A549 (cell line): ENCODE results near the gene PCDH9. TPM values are rescaled to one million over a fixed set of nuclear protein-coding genes. Genes with fewer than 3 reads are reported as not detected.

Source experiments
- ATAC-seq, 2 experiments: fragments of 200-7000 bp in 1 of 2; fragments of >200 bp in 1 of 2; cut with Nextera tagmentation in 1 of 2; cut with Tn5 transposase in 1 of 2; 3 replicates each; pipeline versions ENCODE4 v1.8.0 to v1.9.1; 2018 to 2020; ENCODE audit warnings: mild to moderate bottlenecking in 1 of 2, moderate library complexity in 1 of 2
- CTCF ChIA-PET: fragments of 300-600 bp; sonication (Branson Sonifier 250); formaldehyde crosslinking; extraction: SDS; loops from one replicate; lab custom pipeline; 2021; ENCODE audit warnings: antibody characterized with exemption, inconsistent platforms; lab: Yijun Ruan, JAX
- POLR2A ChIA-PET: fragments of 350-600 bp; formaldehyde crosslinking; extraction: SDS; loops from one replicate; lab custom pipeline; 2021; ENCODE audit warnings: antibody characterized with exemption, inconsistent platforms; lab: Yijun Ruan, JAX
- DNase-seq, 2 experiments: peaks; one replicate each; pipeline versions ENCODE4 v3.0.0 to v3.0.0-alpha.2; 2011 to 2016; ENCODE audit warnings: low read depth in 1 of 2, low spot score in 1 of 2
- FAIRE-seq: peaks from 2 replicates; lab custom pipeline; 2011; peaks lifted over from hg19 to GRCh38; lab: Jason Lieb, UNC
- H3K27ac ChIP-seq, 2 experiments: fragments of >200 bp; sonication (Bioruptor Twin); formaldehyde crosslinking; 3 replicates each; pipeline ENCODE4 v1.5.1; 2016 to 2017
- H3K4me1 ChIP-seq: fragments of >200 bp; sonication (Bioruptor Twin); formaldehyde crosslinking; 3 replicates; pipeline ENCODE4 v1.6.1; 2016
- H3K4me2 ChIP-seq: fragments of >200 bp; sonication (Bioruptor Twin); formaldehyde crosslinking; 3 replicates; pipeline ENCODE4 v1.6.1; 2016
- H3K4me3 ChIP-seq: fragments of >200 bp; sonication (Bioruptor Twin); formaldehyde crosslinking; 3 replicates; pipeline ENCODE4 v1.5.1; 2016
- H3K9me3 ChIP-seq: fragments of >200 bp; sonication (Bioruptor Twin); formaldehyde crosslinking; 3 replicates; pipeline ENCODE4 v1.6.1; 2016
- BHLHE40 ChIP-seq: IDR thresholded peaks from 2 replicates; pipeline ENCODE4 v1.6.1; 2012; ENCODE audit warnings: low read depth, low read length, inconsistent platforms
- CHD2 ChIP-seq: fragments of 150-350 bp; IDR thresholded peaks from 2 replicates; pipeline ENCODE4 v1.6.1; 2014; ENCODE audit warnings: low read length; ENCODE audit not compliant: partially characterized antibody
- CHD4 ChIP-seq: fragments of 200-600 bp; sonication (generic); IDR thresholded peaks from 2 replicates; pipeline ENCODE4 v1.6.1; 2016; ENCODE audit warnings: antibody characterized with exemption, mild to moderate bottlenecking, borderline replicate concordance
- ELK1 ChIP-seq: fragments of 150-350 bp; IDR thresholded peaks from 2 replicates; pipeline ENCODE4 v1.6.1; 2014; ENCODE audit warnings: low read depth, mild to moderate bottlenecking, low read length
- HOXA7 ChIP-seq: fragments of 250-450 bp; sonication (Bioruptor Pico); IDR thresholded peaks from 2 replicates; pipeline ENCODE4 v1.5.0; 2020; ENCODE audit warnings: mild to moderate bottlenecking, moderate library complexity
- HOXB13 ChIP-seq: fragments of 250-450 bp; sonication (Bioruptor Pico); IDR thresholded peaks from 2 replicates; pipeline ENCODE4 v1.5.0; 2020; ENCODE audit warnings: low read depth, mild to moderate bottlenecking, moderate library complexity
- HOXB5 ChIP-seq: fragments of 250-450 bp; sonication (Bioruptor Pico); IDR thresholded peaks from 2 replicates; pipeline ENCODE4 v1.5.0; 2020; ENCODE audit warnings: mild to moderate bottlenecking, moderate library complexity
- KDM1A ChIP-seq: fragments of 200-600 bp; sonication (generic); IDR thresholded peaks from 2 replicates; pipeline ENCODE4 v1.6.1; 2016; ENCODE audit warnings: low read depth, mild to moderate bottlenecking
- MAFK ChIP-seq: fragments of 450-650 bp; IDR thresholded peaks from 2 replicates; pipeline ENCODE4 v1.6.1; 2014; ENCODE audit not compliant: partially characterized antibody
- MAZ ChIP-seq: fragments of 150-350 bp; IDR thresholded peaks from 2 replicates; pipeline ENCODE4 v1.6.1; 2014; ENCODE audit warnings: antibody characterized with exemption, low read depth, low read length, borderline replicate concordance
- NPAS2 ChIP-seq: fragments of 250-450 bp; sonication (Bioruptor Pico); IDR thresholded peaks from 2 replicates; pipeline ENCODE4 v1.8.0; 2022; ENCODE audit warnings: mild to moderate bottlenecking, moderate library complexity, borderline replicate concordance
- NR3C1 ChIP-seq: fragments of >200 bp; sonication (Bioruptor Twin); formaldehyde crosslinking; IDR thresholded peaks from 3 replicates; pipeline ENCODE4 v1.6.1; 2017
- PHF8 ChIP-seq: fragments of 200-600 bp; sonication (generic); IDR thresholded peaks from 2 replicates; pipeline ENCODE4 v1.6.1; 2016; ENCODE audit warnings: low read depth, mild to moderate bottlenecking, antibody characterized with exemption, moderate library complexity, borderline replicate concordance
- RARB ChIP-seq: fragments of 250-450 bp; sonication (Bioruptor Pico); IDR thresholded peaks from 2 replicates; pipeline ENCODE4 v1.8.0; 2021; ENCODE audit warnings: mild to moderate bottlenecking, moderate library complexity
- RCOR1 ChIP-seq: fragments of 150-350 bp; IDR thresholded peaks from 2 replicates; pipeline ENCODE4 v1.6.1; 2014; ENCODE audit warnings: antibody characterized with exemption, low read length, low read depth
- RNF2 ChIP-seq: fragments of 200-600 bp; sonication (generic); IDR thresholded peaks from 2 replicates; pipeline ENCODE4 v1.6.1; 2016; ENCODE audit warnings: low read depth, mild to moderate bottlenecking, antibody characterized with exemption, moderate library complexity, borderline replicate concordance
- USF2 ChIP-seq: fragments of 450-650 bp; IDR thresholded peaks from 2 replicates; pipeline ENCODE4 v1.6.1; 2014; ENCODE audit warnings: antibody characterized with exemption
- ZC3H11A ChIP-seq: fragments of 450-650 bp; IDR thresholded peaks from 2 replicates; pipeline ENCODE4 v1.6.1; 2014; ENCODE audit warnings: antibody characterized with exemption, mild to moderate bottlenecking
- ZFP36 ChIP-seq: fragments of 450-650 bp; IDR thresholded peaks from 2 replicates; pipeline ENCODE4 v1.6.1; 2014; ENCODE audit warnings: borderline replicate concordance; ENCODE audit not compliant: partially characterized antibody
- WGBS: methylation state at CpG from one replicate; pipeline ENCODE4 v1.1.6; 2017; ENCODE audit errors: missing lambda C conversion rate; 5-methylcytosine and 5-hydroxymethylcytosine counted together
- polyA plus RNA-seq, 4 experiments: library from polyadenylated mRNA; depleted of rRNA in 3 of 4; stranded (reverse); fragments of >200 nt; fragmentation: RNase III in 1 of 4; extraction: RNeasy Plus Mini Kit Qiagen cat#74134 plus additional on column Dnase treatment in 1 of 4; gene quantifications; 2 replicates in 3 of 4; 3 replicates in 1 of 4; pipeline ENCODE4 v1.2.3, GENCODE V29; 2011 to 2017
- TF ChIP-seq, protein P1 (sequence below): fragments of >200 bp; sonication (Bioruptor Twin); formaldehyde crosslinking; IDR thresholded peaks from 3 replicates; pipeline ENCODE4 v1.6.1; 2016
- TF ChIP-seq, protein P2 (sequence below): fragments of 250-450 bp; sonication (Bioruptor Pico); IDR thresholded peaks from 2 replicates; pipeline ENCODE4 v1.5.0; 2020; ENCODE audit warnings: low read depth, mild to moderate bottlenecking, moderate library complexity

Gene PCDH9
- polyA plus RNA-seq, 2 of the 4 experiments (the other 2 are of a cell fraction): 16.0 to 29.5 TPM

DNA sequence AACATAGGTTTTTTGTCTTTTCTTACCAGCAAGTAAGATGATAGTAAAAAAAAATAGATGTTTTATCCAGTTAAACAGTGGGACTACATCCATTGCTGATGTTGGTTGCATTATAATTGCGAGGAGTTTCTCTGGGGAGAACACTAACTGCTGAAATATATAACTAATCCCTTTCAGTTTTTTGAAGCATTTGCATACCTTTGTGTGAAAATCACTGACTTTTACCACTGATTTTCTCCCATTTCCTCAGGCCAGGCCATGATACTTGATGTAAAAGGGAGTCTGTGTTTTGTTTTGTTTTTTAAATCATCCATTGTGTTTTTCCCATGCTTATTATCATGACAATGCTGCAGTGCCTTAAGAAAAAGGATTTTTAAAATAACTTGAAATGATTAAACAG is 699.5 kb downstream of the PCDH9 start:
- no peak overlapping the region for H3K4me3 ChIP-seq
- no peak overlapping the region for H3K4me2 ChIP-seq
- ATAC-seq (no peak), FAIRE-seq (no peak), DNase-seq (no peak)
- peaks cover 6% of the 10 kb centered on the region; the same call in 1 of the 3 replicates for H3K4me1 ChIP-seq
- ChIA-PET CTCF (no interaction called here), POLR2A (no interaction called here)
- WGBS: 93% methylated on average over 1 of the region's 1 CpG
- no peak overlapping the region for H3K27ac ChIP-seq
- no peaks in the 10 kb centered on the region for H3K9me3 ChIP-seq
- TF ChIP-seq RARB (CRISPR knock-in tag): no peak
- TF ChIP-seq CHD2: no peak
- TF ChIP-seq USF2: no peak
- no peak for TF ChIP-seq ZFP36
- TF ChIP-seq ZC3H11A: no peak
- no peak for TF ChIP-seq NPAS2 (CRISPR knock-in tag)
- no peak for TF ChIP-seq RNF2
- TF ChIP-seq CHD4: no peak

GRCh38 chr13:66530158-66530557 is 700.0 kb downstream of the PCDH9 start:
- WGBS: 90% methylated on average over 1 of the region's 1 CpG
- DNase-seq: no peak
- TF ChIP-seq CHD2 (no peak), MAFK (peak; percentile 52)
- Histone ChIP-seq H3K4me3 (no peak overlapping the region), H3K9me3 (no peaks in the 10 kb centered on the region), H3K27ac (no peak overlapping the region), H3K4me1 (peaks cover 6% of the 10 kb centered on the region; the same call in 1 of the 3 replicates), H3K4me2 (no peak overlapping the region)
- no peak for FAIRE-seq
- no peak for ATAC-seq
- ChIA-PET POLR2A (no interaction called here), CTCF (no interaction called here)

DNA sequence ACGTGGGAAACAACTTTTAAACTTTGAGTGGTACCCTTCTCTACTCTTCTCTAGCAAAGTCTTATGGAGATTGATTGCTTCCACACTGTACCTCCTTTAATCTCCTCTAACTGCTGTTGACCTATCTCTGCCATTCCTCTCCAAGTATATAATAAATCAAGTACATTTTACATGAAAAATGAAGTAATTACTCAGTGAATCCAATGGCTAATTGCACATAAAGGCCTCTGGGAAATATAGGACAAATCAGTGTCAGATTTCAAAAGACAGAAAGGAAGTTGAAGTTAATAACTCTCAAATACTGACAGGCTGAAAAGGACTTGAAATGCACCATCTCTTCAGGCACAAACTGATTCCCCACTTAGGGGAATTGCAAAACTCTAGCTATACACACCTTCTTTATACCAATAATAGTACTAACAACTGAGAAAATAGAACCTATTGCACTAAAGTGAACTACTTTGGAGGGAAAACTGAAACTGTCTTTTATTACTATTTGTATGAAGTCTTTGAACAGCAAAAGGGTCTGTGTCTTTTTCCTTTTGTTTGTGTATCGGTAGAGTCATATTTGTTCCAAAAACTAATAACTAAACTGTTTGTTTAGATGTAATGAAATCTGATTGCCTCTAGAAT is 701.1 kb downstream of the PCDH9 start:
- 69% methylated on average over 2 of the region's 2 CpGs for WGBS
- no peak overlapping the region for H3K4me3 ChIP-seq
- no peak for FAIRE-seq
- CTCF ChIA-PET: no interaction called here
- no peak for TF ChIP-seq HOXB5
- no peak for TF ChIP-seq KDM1A
- TF ChIP-seq, protein P1, sequence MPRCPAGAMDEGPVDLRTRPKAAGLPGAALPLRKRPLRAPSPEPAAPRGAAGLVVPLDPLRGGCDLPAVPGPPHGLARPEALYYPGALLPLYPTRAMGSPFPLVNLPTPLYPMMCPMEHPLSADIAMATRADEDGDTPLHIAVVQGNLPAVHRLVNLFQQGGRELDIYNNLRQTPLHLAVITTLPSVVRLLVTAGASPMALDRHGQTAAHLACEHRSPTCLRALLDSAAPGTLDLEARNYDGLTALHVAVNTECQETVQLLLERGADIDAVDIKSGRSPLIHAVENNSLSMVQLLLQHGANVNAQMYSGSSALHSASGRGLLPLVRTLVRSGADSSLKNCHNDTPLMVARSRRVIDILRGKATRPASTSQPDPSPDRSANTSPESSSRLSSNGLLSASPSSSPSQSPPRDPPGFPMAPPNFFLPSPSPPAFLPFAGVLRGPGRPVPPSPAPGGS: no peak
- TF ChIP-seq, protein P2, sequence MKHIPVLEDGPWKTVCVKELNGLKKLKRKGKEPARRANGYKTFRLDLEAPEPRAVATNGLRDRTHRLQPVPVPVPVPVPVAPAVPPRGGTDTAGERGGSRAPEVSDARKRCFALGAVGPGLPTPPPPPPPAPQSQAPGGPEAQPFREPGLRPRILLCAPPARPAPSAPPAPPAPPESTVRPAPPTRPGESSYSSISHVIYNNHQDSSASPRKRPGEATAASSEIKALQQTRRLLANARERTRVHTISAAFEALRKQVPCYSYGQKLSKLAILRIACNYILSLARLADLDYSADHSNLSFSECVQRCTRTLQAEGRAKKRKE (CRISPR knock-in tag): no peak
- no peak for TF ChIP-seq MAZ
- TF ChIP-seq RCOR1: no peak
- no peak for TF ChIP-seq BHLHE40
- TF ChIP-seq, all 56 proteins: peak for 0
- Histone ChIP-seq H3K4me2 (no peak overlapping the region), H3K9me3 (no peaks in the 10 kb centered on the region), H3K4me1 (peaks cover 6% of the 10 kb centered on the region; the same call in 1 of the 3 replicates), H3K27ac (no peak overlapping the region)
- POLR2A ChIA-PET: no interaction called here
- DNase-seq (no peak), ATAC-seq (no peak)

GRCh38 chr13:66528180-66528579 is 702.0 kb downstream of the PCDH9 start:
- WGBS: 96% methylated on average over 5 of the region's 5 CpGs
- no peak for FAIRE-seq
- H3K27ac ChIP-seq: no peak overlapping the region
- no peak for DNase-seq
- ATAC-seq: no peak
- TF ChIP-seq HOXB13 (no peak), NR3C1 (no peak), PHF8 (no peak), HOXA7 (CRISPR knock-in tag) (no peak), NPAS2 (CRISPR knock-in tag) (no peak), ELK1 (no peak)
- POLR2A ChIA-PET: no interaction called here
- CTCF ChIA-PET: no interaction called here
- peaks cover 6% of the 10 kb centered on the region; the same call in 1 of the 3 replicates for H3K4me1 ChIP-seq
- no peak overlapping the region for H3K4me2 ChIP-seq
- H3K9me3 ChIP-seq: no peaks in the 10 kb centered on the region
- no peak overlapping the region for H3K4me3 ChIP-seq
